GM12878 (cell line): Measurements from ENCODE around the gene MEGF11. TPM values are rescaled to one million over a fixed set of nuclear protein-coding genes. Genes with fewer than 3 reads are reported as not detected.

Source experiments
- ATAC-seq: fragments of 200-7000 bp; cut with Tn5 transposase; 3 replicates; pipeline ENCODE4 v1.9.1; 2020; ENCODE audit warnings: mild to moderate bottlenecking, moderate library complexity
- BruUV-seq: library from RNA; stranded (reverse); fragments of 400-500 nt; replicated peaks from 2 replicates; lab custom pipeline; 2021; lab: Mats Ljungman, UMichigan
- CTCF ChIA-PET: fragments of 300-600 bp; sonication (Branson Sonifier 250); formaldehyde crosslinking; extraction: SDS; loops from one replicate; lab custom pipeline; 2021; ENCODE audit warnings: inconsistent platforms; lab: Yijun Ruan, JAX
- POLR2A ChIA-PET: fragments of 350-600 bp; formaldehyde crosslinking; extraction: SDS; loops from one replicate; lab custom pipeline; 2021; ENCODE audit warnings: inconsistent platforms; lab: Charles Lee
- RAD21 ChIA-PET: fragments of 300-600 bp; sonication (Branson Sonifier 250); formaldehyde crosslinking; loops from one replicate; lab custom pipeline; 2023; ENCODE audit warnings: antibody characterized with exemption; ENCODE audit not compliant: unreplicated experiment; lab: Charles Lee
- SMC1A ChIA-PET: fragments of 300-600 bp; sonication (Branson Sonifier 250); formaldehyde crosslinking; loops from one replicate; lab custom pipeline; 2023; ENCODE audit not compliant: unreplicated experiment, uncharacterized antibody; lab: Charles Lee
- DNase-seq: peaks from one replicate; pipeline ENCODE4 v3.0.0-alpha.2; 2011; ENCODE audit warnings: low read depth, low spot score
- FAIRE-seq: peaks from 3 replicates; lab custom pipeline; 2011; peaks lifted over from hg19 to GRCh38; lab: Jason Lieb, UNC
- H2AFZ ChIP-seq: 2 replicates; pipeline ENCODE4 v1.6.0; 2011; ENCODE audit warnings: low read depth, low read length, control low read depth; ENCODE audit not compliant: control insufficient read depth
- H3K27ac ChIP-seq: 2 replicates; pipeline ENCODE4 v1.5.1; 2011; ENCODE audit warnings: control low read depth; ENCODE audit not compliant: control insufficient read depth, insufficient read depth
- H3K27me3 ChIP-seq, 2 experiments: replicated peaks in 1 of 2; 2 replicates each; pipeline versions ENCODE4 v1.6.0 to v1.6.1; 2011; ENCODE audit warnings: low read length in 1 of 2; ENCODE audit not compliant: control insufficient read depth in 2 of 2, insufficient read depth in 2 of 2
- H3K36me3 ChIP-seq, 2 experiments: 2 replicates each; pipeline ENCODE4 v1.5.1; 2011; ENCODE audit warnings: low read length in 1 of 2; ENCODE audit not compliant: control insufficient read depth in 2 of 2, insufficient read depth in 2 of 2
- H3K4me1 ChIP-seq: 2 replicates; pipeline ENCODE4 v1.6.1; 2011; ENCODE audit warnings: mild to moderate bottlenecking, low read length, moderate library complexity, mixed read lengths; ENCODE audit not compliant: control insufficient read depth, insufficient read depth
- H3K4me2 ChIP-seq: 2 replicates; pipeline ENCODE4 v1.6.0; 2011; ENCODE audit warnings: control low read depth; ENCODE audit not compliant: control insufficient read depth, insufficient read depth
- H3K4me3 ChIP-seq: fragments of 200-600 bp; sonication (generic); 2 replicates; pipeline ENCODE4 v1.5.1; 2016
- H3K79me2 ChIP-seq: 2 replicates; pipeline ENCODE4 v1.6.0; 2011; ENCODE audit warnings: low read length; ENCODE audit not compliant: control insufficient read depth, insufficient read depth
- H3K9ac ChIP-seq: 2 replicates; pipeline ENCODE4 v1.8.0; 2011; ENCODE audit warnings: low read length, control low read depth, mixed read lengths; ENCODE audit not compliant: control insufficient read depth, insufficient read depth
- H3K9me3 ChIP-seq: replicated peaks from 3 replicates; pipeline ENCODE4 v1.5.1; 2011; ENCODE audit warnings: mild to moderate bottlenecking, low read length; ENCODE audit not compliant: control insufficient read depth, insufficient read depth
- H4K20me1 ChIP-seq: 2 replicates; pipeline ENCODE4 v1.6.0; 2011; ENCODE audit not compliant: control insufficient read depth, insufficient read depth
- CBFB ChIP-seq: IDR thresholded peaks from 2 replicates; pipeline ENCODE4 v1.6.1; 2016; ENCODE audit warnings: antibody characterized with exemption, low read depth
- CREM ChIP-seq: IDR thresholded peaks from 2 replicates; pipeline ENCODE4 v1.6.1; 2014; ENCODE audit warnings: antibody characterized with exemption, low read depth
- EED ChIP-seq: sonication (generic); IDR thresholded peaks from 2 replicates; pipeline ENCODE4 v1.6.1; 2016; ENCODE audit warnings: antibody characterized with exemption, low read depth
- ELK1 ChIP-seq: IDR thresholded peaks from 2 replicates; pipeline ENCODE4 v1.6.1; 2012; ENCODE audit warnings: low read depth, low read length, improper control_type of control experiment
- HDAC6 ChIP-seq: fragments of 200-600 bp; sonication (generic); IDR thresholded peaks from one replicate; pipeline ENCODE4 v1.8.0; 2017; ENCODE audit warnings: antibody characterized with exemption; ENCODE audit not compliant: unreplicated experiment
- IKZF1 ChIP-seq: fragments of 450-650 bp; conservative IDR thresholded peaks from 2 replicates; pipeline ENCODE4 v1.6.1; 2017; ENCODE audit warnings: antibody characterized with exemption, mild to moderate bottlenecking
- PAX5 ChIP-seq: IDR thresholded peaks from 2 replicates; pipeline ENCODE4 v1.6.1; 2011; ENCODE audit warnings: low read depth, low read length, borderline replicate concordance
- PRDM15 ChIP-seq: fragments of 450-650 bp; formaldehyde crosslinking; IDR thresholded peaks from 2 replicates; pipeline ENCODE4 v1.4.0; 2020; ENCODE audit warnings: mild to moderate bottlenecking, moderate library complexity
- RUNX3 ChIP-seq: IDR thresholded peaks from 2 replicates; pipeline ENCODE4 v1.6.1; 2012; ENCODE audit warnings: low read length, inconsistent platforms
- WGBS: methylation state at CpG from one replicate; pipeline ENCODE4 v1.1.6; 2016; ENCODE audit warnings: low lambda C conversion rate; ENCODE audit not compliant: insufficient replicate concordance, insufficient coverage; ENCODE audit errors: missing lambda C conversion rate; 5-methylcytosine and 5-hydroxymethylcytosine counted together
- in situ Hi-C: fragments of 300-500 bp; cut with MboI; formaldehyde crosslinking; loops from 9 replicates; pipeline ENCODE4 v1.14.3; 2018; ENCODE audit warnings: mixed read lengths
- intact Hi-C: fragments of 100-400 bp; cut with micrococcal nuclease; formaldehyde crosslinking; loops from one replicate; pipeline ENCODE4 v1.14.2; 2022; ENCODE audit not compliant: unreplicated experiment
- polyA plus RNA-seq, 11 experiments: library from polyadenylated mRNA; depleted of rRNA in 4 of 11; unstranded in 6 of 11; stranded (reverse) in 5 of 11; fragments of >200 nt; fragmentation: Nextera tagmentation in 4 of 11; fragmentation: Illumina TruSeq in 1 of 11; extraction: Ambion mirVana in 4 of 11; extraction: Trizol in 1 of 11; gene quantifications; 1 replicate in 1 of 11; 2 replicates in 10 of 11; pipeline versions ENCODE4 v1.2.1 to v1.2.3, GENCODE V29; 2011 to 2016; ENCODE audit warnings: inconsistent platforms in 2 of 11, missing spikeins in 2 of 11, low read depth in 1 of 11
- total RNA-seq, 4 experiments: library from RNA; depleted of rRNA in 3 of 4; stranded (reverse); fragments of >200 nt in 3 of 4; fragmentation: Illumina TruSeq in 1 of 4; extraction: Trizol in 1 of 4; gene quantifications; 2 replicates each; pipeline versions ENCODE4 v1.2.1 to v1.2.3, GENCODE V29; 2013 to 2021

Gene MEGF11
- total and polyA plus RNA-seq, 10 of the 15 experiments (the other 5 are each of a cell fraction or from before 2014, with no cell fraction given): 0.03 to 1.7 (median 0.49) TPM

- TF ChIP-seq PAX5 (no peak), HDAC6 (no peak)
Observed at GRCh38 chr15:66169625-66170024, 83.9 kb downstream of the MEGF11 start (continued).

GRCh38 chr15:66169023-66169422 lies 84.5 kb downstream of the MEGF11 start:
- Histone ChIP-seq H3K4me3 (no peak overlapping the region), H3K9ac (no peak overlapping the region), H3K79me2 (no peaks in the 10 kb centered on the region), H3K4me2 (no peak overlapping the region)
- peak; percentile 89 for FAIRE-seq
- TF ChIP-seq CBFB (peak; percentile 44; the same call in 1 of the 2 replicates), ELK1 (no peak), PAX5 (0 out of 2 replicates have a peak, but pooled peaks have one; percentile 31), PRDM15 (CRISPR knock-in tag) (no peak), EED (peak; percentile 55), CREM (0 out of 2 replicates have a peak, but pooled peaks have one; percentile 29), IKZF1 (no peak), RUNX3 (peak; percentile 94)
- TF ChIP-seq, all 136 proteins: peak for 5
- Histone ChIP-seq H3K36me3 (no peaks in the 10 kb centered on the region), H3K9me3 (no peaks in the 10 kb centered on the region), H3K4me1 (peaks cover 8% of the 10 kb centered on the region), H3K27me3 (0 out of 4 replicates have a peak, but pooled peaks cover 0 to 1% of the 10 kb centered on the region in 2 experiments), H2AFZ (no peak overlapping the region), H4K20me1 (no peaks in the 10 kb centered on the region), H3K27ac (no peak overlapping the region)
- no TSS peak for BruUV-seq
- 13% methylated on average over 12 of the region's 12 CpGs for WGBS
- ChIA-PET CTCF (no interaction called here), SMC1A (interaction anchor here (1.2 to 1.7 kb wide), 3 partner anchors 10 to 17 kb away, joined by 3 to 4 read pairs (median 4); no protein-coding TSS in a partner anchor), RAD21 (interaction anchor here (1.5 kb wide), 1 partner anchor 9 kb away, joined by 3 read pairs; no protein-coding TSS in a partner anchor), POLR2A (no interaction called here)
- in situ Hi-C loops (no loop called here), intact Hi-C loops (no loop called here)
- peak; percentile 95 for ATAC-seq
- DNase-seq: no peak
